GM18511 (cell line): Measurements from ENCODE around the gene SPATA6L.

Experiments
- ATAC-seq: cut with Tn5 transposase; IDR thresholded peaks from one replicate; pipeline ENCODE4 v1.9.1; 2021; ENCODE audit warnings: mild to moderate bottlenecking, moderate library complexity; ENCODE audit not compliant: unreplicated experiment

The SPATA6L gene

DNA sequence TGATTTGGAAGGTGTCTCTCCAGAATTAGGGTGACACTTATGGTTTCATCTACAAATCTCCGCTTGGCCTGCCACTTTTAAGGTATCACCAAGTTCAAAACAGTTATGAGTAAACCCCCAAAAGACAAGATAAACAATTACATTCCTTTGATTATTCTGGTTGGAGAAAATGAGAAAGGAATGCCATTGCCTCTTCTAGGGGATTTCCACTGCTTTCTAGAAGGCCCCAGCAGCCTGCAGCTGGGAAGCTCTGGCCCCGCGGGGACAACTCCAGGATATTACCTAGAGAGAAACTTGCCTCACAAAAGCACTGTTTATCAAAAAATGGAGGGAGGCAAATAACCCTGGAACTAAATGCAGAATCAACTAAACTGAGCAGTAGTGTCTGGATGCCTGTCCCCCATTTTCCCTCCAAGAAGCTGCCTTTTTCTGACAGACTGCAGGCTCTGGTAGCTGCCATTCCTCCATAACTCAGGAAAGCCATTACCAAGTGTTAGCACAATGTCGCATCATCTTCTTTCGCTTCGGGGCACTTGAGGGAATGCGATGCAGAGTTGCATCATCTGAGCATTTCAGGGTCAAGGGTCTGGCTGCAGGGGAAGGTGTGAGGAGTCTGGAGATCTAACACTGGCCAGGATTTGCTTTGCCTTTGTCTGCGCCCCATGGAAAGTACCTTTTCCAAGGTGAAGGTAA is 75.7 kb downstream of the SPATA6L start:
- no peak for ATAC-seq

DNA sequence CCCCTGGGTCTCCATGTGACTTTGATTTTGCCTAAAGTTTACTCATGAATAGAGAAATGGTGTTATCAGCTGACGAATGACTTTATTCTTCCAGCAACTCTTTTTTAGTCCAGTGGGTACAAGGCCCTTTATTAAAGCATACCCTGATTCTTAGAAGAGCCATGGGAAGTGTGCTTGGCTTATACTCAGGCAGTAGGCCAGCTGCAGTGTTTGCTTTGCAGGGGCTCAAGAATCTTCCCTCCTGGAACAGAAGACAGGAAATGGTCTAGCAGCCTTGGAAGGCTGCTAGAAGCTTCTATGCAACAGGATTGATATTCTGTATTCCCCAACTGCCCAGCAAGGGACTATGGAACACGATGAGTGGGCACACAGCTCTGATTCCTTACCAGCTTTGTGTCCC is 77.6 kb downstream of the SPATA6L start:
- no peak for ATAC-seq

DNA sequence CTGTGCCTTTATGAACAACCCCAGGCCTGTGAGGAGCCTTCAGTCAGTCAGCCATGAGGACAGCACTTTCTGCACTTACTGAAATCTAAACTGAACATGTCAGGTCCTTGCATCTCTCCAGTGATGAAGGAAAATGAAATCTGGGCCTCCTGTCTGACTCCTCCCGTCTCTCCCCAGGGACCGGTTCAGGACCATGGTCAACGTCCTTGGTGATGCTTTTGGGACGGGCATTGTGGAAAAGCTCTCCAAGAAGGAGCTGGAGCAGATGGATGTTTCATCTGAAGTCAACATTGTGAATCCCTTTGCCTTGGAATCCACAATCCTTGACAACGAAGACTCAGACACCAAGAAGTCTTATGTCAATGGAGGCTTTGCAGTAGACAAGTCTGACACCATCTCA is 81.1 kb downstream of the SPATA6L start:
- no peak for ATAC-seq

DNA sequence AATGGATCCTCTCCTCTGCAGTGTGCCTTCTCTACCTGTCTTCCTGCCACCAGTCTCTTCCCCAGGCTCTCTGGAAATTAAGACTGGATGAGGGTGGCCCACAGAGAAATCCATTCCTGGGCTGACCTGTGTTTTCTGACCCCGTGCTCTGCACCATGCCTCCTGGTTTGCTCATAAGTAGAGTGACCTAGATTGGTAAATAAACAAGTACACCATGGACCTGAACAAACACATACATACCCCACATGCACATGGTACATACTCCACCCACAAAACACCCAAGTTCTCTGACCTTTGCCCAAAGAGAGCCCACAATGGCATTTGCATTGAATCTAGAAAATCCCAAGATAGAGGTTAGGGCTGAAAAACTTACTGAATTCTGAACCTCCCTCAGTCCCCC is 81.6 kb downstream of the SPATA6L start:
- no peak for ATAC-seq

DNA sequence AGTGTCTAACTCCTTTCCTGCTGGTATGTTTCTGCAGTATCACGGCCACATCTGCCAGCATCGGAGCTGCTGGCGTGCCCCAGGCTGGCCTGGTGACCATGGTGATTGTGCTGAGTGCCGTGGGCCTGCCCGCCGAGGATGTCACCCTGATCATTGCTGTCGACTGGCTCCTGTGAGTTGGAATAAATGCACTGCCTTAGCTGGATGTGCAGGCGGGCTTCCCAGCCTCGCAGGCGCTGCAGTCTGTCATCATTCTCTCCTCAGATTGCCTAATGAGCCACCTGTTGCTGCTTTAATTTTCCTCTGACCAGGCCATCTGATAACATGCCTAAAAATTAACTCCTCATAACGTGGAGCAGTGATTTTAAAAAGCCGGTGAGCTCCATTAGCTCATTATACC is 83.3 kb downstream of the SPATA6L start:
- ATAC-seq = no peak

DNA sequence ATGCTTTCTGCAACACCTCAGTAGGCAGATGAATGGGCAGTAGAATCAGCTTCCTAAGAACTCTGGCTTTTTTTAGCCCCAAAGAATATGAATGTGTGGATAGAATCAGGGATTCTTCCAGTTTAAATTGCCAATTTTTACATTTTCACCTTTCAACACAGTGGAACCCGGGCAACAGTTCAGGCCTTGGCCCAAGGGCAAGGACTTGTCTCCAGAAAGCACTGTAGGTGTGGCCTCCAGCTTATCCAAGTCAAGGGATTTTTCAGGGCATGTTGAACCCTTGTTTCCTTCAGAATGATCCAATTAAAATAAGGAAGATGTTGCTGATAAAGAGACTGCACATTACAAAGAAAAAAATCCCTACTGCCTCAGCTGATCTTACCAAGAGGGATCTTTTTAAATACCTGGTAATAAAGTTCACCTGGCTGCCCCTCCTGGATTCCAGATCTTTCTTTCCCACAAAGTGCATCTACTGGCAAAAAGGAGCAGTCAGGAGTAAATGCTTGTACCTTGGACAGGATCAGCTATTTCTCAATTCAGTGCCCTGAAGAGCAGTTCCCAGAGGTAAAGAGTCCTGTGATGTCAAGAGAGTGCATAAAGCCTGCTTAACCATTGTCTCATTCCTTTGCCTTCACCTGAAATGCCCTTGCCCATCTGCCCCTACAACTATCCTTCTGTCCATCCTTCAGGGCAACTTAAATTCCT is 84.3 kb downstream of the SPATA6L start:
- ATAC-seq = no peak

DNA sequence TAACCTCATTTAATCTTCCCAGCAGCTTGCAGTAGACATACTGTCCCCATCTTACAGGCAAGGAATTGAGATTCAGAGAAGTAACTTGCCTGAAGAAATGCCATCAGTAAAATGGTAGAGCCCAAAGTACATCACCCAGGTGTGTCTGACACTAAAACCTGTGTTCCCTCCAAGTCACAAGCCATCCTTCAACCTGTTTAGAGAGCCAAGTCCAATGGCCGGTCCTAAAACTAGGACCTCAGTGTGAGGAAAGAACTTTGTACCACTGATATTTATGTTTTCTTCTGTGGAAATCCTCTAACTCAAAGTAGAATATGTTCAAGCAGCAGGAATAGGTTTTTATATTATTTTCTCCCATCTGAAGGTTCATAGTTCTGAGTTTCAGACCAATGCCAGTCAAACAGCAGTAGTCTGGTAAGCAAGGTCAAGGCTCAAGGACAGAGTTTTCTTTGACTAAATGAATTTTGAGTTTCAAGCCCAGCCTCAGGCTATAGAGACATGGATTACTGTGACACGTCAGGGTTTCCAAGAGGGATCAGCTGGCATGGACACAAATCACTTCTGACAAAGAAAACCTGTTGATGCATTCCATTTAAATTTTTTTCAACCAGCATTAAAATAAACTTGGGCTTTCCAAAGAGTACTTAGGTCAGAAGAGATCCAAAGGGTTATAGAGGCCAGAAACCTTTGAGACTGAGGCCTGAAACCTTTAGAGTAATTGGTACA is 85.1 kb downstream of the SPATA6L start:
- no peak for ATAC-seq

DNA sequence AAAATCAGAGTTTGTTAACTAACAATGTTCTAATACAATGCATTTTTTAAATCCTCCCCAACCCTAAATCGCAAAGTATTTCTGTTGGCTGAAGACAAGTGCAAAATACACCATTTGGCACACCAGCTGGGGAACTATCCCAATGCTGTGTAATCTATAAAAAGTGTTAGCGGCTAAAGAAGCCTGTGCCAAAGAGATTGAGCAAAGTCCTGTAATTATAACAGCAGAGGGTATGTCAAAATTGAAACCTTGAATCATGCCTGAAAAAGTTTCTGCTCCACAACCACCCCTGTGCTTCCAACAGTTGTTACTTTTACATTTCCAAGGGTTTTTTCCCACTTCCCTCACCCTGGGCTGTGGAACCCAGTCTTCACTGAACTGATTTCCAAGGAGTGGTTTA is 87.3 kb downstream of the SPATA6L start:
- ATAC-seq = no peak

DNA sequence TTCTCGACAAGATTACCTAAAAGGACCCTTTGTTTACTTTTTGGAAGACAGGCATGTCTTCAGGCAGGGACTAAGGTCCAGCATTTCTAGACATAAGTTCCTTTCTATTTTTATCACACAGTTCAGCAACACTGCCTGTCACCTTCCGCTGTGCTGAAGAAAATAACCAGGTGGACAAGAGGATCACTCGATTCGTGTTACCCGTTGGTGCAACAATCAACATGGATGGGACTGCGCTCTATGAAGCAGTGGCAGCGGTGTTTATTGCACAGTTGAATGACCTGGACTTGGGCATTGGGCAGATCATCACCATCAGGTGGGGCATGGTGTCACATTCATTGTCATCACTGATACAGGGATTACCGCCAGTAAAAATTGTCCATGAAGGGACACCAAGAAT is 89.8 kb downstream of the SPATA6L start:
- ATAC-seq = no peak

DNA sequence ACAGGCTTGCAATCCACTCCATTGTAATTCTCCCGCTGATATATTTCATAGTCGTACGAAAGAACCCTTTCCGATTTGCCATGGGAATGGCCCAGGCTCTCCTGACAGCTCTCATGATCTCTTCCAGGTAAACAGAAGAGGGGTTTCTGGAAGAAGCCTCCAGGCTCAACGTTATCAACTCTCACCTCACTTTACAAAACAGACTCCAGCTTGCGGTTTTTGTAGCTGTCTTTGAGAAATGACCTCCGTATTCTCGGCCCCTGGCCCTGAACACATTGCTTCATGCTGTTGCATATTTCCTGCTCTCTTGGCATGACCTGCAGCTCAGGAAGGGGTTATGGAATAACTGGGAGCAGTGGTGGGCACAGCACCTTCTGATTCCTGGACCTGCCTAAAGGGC is 90.3 kb downstream of the SPATA6L start:
- ATAC-seq = no peak

DNA sequence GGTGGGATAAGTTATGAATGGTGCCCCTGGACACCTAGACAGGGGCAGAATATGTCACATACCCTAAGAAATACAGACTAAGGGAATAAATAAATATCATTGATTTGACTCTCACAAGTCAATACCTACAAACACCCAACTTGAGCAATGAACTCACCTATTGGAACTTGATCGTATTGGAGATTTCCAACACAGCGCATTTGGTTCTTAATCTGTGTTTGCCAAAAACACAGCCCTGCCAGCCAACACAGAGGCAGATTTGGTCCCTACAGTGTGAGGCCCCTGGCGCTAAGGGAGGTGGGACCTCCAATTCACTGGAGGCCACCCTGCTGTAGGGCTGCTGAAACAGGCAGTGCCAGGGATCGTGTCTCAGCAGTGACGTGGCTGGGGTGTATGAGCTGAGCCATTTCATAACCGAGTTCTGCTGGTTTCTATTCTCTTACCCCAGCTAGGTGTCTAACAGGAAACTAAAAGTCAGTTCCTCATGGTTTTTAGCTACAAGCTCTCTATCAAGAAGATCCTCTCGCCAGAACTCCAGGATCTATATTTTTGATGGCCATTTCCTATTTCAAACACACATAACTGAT is 91.5 kb downstream of the SPATA6L start:
- peak; percentile 68 for ATAC-seq

DNA sequence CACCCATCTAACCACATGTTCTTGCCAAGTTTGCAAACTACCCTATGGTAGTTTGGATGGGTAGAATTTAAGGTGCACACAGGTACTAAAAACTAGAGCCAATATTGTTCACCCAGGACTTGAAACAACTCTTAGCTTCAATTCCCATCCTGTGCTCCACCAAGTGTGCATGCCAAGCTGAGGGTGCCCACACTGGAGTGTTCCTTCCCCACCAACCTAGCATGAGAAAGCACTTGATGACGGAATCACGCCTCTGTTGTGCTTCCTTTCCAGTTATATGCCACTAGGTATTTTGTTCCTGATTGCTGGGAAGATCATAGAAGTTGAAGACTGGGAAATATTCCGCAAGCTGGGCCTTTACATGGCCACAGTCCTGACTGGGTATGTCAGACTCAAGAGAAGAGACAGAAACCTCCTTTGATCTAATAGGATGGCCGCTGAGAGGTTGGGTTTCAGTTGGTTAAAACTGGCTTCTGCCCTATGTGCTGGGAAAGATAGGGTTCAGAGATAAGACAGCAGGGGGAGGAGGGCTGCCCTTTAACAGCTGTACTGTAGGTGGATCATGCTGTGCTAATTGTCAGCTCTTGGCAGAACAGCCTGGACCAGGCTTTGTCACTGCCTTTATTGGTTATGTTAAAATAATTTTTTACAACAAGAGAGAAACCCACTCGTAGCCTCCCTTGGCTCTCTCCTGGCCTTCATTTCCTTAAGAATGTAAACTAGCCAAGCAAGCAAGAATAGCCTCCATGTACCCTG is 92.5 kb downstream of the SPATA6L start:
- no peak for ATAC-seq

DNA sequence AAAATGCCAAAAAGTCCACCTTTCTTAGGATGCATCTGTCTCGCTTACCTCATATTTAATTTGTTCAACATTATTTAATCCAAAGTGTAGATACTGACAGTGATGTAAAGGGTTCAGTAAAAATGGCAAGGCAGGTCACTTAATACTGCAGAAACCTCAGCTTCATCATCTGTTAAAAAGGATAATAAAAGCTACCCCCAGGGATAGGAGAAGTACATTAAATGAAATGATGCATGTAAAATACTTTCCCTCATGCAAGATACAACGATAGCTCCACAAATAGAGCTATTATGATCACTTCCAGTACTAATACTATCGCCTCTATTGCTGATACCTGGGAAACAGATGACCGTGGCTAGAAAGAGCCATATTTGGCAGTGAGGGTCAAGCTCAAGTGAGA is 93.1 kb downstream of the SPATA6L start:
- ATAC-seq = no peak

DNA sequence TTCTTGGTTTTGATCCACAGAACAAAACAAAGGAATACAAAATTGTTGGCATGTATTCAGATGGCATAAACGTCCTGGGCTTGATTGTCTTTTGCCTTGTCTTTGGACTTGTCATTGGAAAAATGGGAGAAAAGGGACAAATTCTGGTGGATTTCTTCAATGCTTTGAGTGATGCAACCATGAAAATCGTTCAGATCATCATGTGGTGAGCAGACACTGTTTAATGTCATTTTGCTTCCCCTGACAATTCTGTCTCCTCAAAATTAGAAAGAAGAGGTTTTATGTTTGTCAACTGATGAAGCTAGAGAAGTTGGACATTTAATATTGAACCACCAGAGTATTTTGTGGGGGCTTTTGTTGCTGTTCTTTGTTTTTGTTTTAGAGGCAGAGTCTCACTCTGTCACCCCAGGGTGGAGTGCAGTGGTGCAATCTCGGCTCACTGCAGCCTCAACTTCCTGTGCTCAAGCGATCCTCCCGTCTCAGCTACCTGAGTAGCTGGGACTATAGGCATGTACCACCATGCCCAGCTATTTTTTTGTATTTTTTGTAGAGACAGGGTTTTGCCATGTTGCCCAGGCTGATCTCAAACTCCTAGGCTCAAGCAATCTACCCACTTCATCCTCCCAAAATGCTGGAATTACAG is 94.0 kb downstream of the SPATA6L start:
- ATAC-seq = no peak

DNA sequence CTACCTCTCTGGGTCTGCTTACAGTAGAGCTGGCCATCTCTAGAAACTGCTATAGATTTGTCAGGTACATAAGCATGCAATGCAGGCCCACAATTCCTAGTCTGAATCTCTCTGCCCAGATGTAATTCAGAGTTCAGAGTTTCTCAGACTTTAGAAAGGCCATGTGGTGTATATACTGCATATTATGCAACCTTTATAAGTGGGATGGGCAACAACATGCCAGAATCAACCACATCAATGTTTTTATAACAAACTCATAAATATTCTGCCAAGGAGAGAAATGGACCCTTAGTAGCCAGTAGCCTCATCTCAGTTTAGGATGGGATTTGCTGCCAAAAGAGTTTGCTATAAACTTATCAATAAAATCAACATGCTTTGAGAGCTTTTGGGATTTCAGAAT is 97.2 kb downstream of the SPATA6L start:
- no peak for ATAC-seq

DNA sequence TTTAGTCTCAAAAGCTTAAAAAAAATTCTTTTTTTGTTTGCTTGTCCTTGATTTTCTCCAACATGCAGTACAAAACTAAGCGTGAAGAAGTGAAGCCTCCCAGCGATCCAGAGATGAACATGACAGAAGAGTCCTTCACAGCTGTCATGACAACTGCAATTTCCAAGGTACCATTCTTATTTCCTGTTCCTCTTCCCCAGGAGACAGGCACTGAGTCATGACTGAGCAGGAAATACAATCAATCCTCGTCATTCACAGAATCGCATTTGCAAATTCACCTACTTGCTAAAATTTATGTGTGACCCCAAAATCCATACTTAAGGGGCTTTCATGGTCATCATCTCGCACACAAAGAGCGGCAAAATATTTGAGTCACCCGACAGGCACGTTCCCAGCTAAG is 98.7 kb downstream of the SPATA6L start:
- ATAC-seq = no peak

DNA sequence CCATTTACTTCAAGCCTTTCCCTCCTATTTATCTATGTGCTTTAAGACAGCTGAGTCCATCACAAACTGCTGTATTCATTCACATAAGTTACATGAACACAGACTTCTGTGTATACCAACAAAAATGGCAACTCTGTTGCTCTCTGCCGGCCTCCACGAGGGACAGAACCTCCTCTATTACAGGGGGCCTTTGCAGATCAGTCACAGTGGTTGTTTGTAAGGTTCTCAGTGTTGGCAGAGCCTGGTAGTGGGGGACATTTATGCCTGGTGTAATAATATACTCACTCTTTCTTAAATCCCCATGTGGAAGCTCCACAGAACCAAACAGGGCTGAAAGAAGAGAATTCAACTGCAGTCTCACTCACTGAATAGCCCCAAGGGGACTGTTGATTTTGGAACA is 99.5 kb downstream of the SPATA6L start:
- no peak for ATAC-seq

DNA sequence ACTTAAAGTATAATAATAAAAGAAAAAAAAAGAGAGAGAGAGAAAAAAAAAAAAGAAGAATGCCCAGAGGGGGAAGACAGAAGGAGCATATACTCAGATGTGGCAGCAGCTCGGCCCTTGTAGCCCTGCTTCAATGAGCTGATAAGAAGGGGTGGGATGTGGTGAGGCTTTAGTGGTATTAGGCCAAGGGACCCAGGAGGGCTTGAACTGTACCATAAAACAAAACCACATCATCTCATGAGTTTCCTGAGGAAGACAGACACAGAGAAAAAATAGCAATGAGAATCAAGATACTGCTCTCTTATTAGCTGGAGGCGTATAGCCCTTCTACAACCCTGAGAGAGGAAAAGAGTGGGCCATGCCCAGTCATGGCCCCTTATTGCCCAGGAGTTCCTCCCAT is 103.2 kb downstream of the SPATA6L start:
- ATAC-seq = no peak

DNA sequence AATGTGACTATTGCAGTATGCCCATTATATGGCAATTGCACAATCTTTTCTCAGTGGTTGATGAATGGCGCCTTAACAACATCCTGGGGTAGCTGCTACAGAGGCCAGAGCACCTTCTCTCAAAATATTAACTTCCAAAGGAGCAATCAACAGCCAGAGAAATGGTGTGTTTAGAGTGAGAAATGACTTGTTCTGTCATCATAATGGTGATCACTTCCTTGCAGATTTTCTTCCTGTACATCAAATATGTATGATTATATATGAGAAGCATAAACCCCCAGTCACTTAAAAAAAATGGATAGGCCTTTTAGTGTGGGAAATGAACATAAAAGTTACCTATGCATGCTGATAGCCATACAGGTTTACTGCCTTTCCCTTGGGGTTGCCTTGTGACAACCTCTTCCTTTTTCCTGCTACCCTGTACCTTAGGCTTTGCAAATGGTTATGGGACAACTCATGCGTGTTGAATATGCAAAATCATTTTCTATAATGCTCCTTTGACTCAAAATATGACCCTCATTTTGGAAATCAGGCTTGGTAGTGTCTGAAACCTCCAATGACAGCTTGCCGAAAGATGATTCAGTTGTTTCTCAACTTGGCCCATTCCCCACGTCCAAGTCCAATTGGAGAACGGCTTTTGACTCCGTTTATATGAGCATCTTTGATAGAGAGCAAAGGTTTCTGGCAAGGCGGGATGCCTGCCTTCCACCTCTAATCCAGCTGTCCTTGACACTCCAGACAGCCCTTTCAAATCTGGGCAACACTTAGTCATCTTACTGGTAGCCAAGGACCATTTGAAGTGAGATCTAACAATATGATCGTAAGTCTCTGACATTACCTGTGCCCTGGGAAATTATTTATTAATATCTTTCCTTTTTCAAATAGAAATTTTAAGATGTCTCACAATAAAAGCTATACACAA is 106.8 kb downstream of the SPATA6L start:
- ATAC-seq = peak; percentile 97
